Transverse colon (tissue), 4 donors: ENCODE measurements around the gene DCPS.

Source experiments
- CTCF ChIP-seq, 5 experiments: fragments of 200-600 bp in 3 of 5; fragments of 450-650 bp in 2 of 5; sonication (generic) in 3 of 5; IDR thresholded peaks; 1 replicate in 2 of 5; 2 replicates in 3 of 5; pipeline ENCODE4 v1.5.1; 2016 to 2017; ENCODE audit warnings: antibody characterized with exemption in 5 of 5, inconsistent platforms in 3 of 5, mild to moderate bottlenecking in 2 of 5, moderate library complexity in 1 of 5
- EP300 ChIP-seq: sonication (generic); formaldehyde crosslinking; IDR thresholded peaks from one replicate; pipeline ENCODE4 v1.6.1; 2017; ENCODE audit warnings: antibody characterized with exemption, low read depth
- POLR2A ChIP-seq: fragments of 450-650 bp; IDR thresholded peaks from one replicate; pipeline ENCODE4 v1.6.1; 2016; ENCODE audit warnings: antibody characterized with exemption, mild to moderate bottlenecking, moderate library complexity
- POLR2AphosphoS5 ChIP-seq, 3 donors: sonication (generic); formaldehyde crosslinking; IDR thresholded peaks; one replicate each; pipeline ENCODE4 v1.6.1; 2016; ENCODE audit warnings: antibody characterized with exemption in 3 of 3

GRCh38 chr11:126332221-126332711 lies 28.4 kb downstream of the DCPS start:
- TF ChIP-seq CTCF (IDR thresholded peaks at IDR 0.05) (no peak), POLR2A (no peak), EP300 (no peak), POLR2AphosphoS5 (IDR thresholded peaks at IDR 0.05) (no peak)
